Endothelial cell of umbilical vein (primary cell): Measurements from ENCODE around the gene DCDC1. TPM values are rescaled to one million over a fixed set of nuclear protein-coding genes. Genes with fewer than 3 reads are reported as not detected.

Source experiments
- BruUV-seq: library from RNA; stranded (reverse); fragments of 400-500 nt; replicated peaks from 2 replicates; lab custom pipeline; 2021; lab: Mats Ljungman, UMichigan
- CTCF ChIA-PET: fragments of 300-600, 350-600 bp; sonication (Branson Sonifier 250); formaldehyde crosslinking; loops from one replicate; lab custom pipeline; 2021; ENCODE audit warnings: antibody characterized with exemption, inconsistent platforms; lab: Charles Lee
- POLR2A ChIA-PET: fragments of 300-600, 350-600 bp; sonication (Branson Sonifier 250); formaldehyde crosslinking; loops from one replicate; lab custom pipeline; 2021; ENCODE audit warnings: antibody characterized with exemption, inconsistent platforms; lab: Charles Lee
- DNase-seq: peaks from one replicate; pipeline ENCODE4 v3.0.0-alpha.2; 2011; ENCODE audit warnings: low read depth, low spot score
- FAIRE-seq: peaks from 2 replicates; lab custom pipeline; 2011; peaks lifted over from hg19 to GRCh38; lab: Jason Lieb, UNC
- H2AFZ ChIP-seq: 2 replicates; pipeline ENCODE4 v1.6.0; 2012; ENCODE audit warnings: low read depth, low read length, control low read depth, inconsistent platforms
- H3K27ac ChIP-seq: 2 replicates; pipeline ENCODE4 v1.5.1; 2011; ENCODE audit warnings: low read depth, mild to moderate bottlenecking, control low read depth, low read length, moderate library complexity; ENCODE audit not compliant: insufficient read depth
- H3K27me3 ChIP-seq, 2 experiments: 2 replicates each; pipeline versions ENCODE4 v1.6.0 to v1.6.1; 2011; ENCODE audit warnings: low read length in 2 of 2, mixed read lengths in 1 of 2; ENCODE audit not compliant: control insufficient read depth in 2 of 2, insufficient read depth in 2 of 2
- H3K36me3 ChIP-seq, 2 experiments: 2 replicates in 1 of 2; 3 replicates in 1 of 2; pipeline ENCODE4 v1.5.1; 2011; ENCODE audit warnings: low read length in 2 of 2, mild to moderate bottlenecking in 1 of 2, moderate library complexity in 1 of 2; ENCODE audit not compliant: control insufficient read depth in 2 of 2, insufficient read depth in 2 of 2; ENCODE audit errors: extremely low read depth in 1 of 2
- H3K4me1 ChIP-seq: 3 replicates; pipeline ENCODE4 v1.5.1; 2011; ENCODE audit warnings: mild to moderate bottlenecking, low read length; ENCODE audit not compliant: control insufficient read depth, insufficient read depth; ENCODE audit errors: extremely low read depth
- H3K4me2 ChIP-seq: 2 replicates; pipeline ENCODE4 v1.6.1; 2011; ENCODE audit warnings: low read length, control low read depth, mixed read lengths; ENCODE audit not compliant: insufficient read depth
- H3K4me3 ChIP-seq, 3 experiments: fragments of 200-600 bp in 1 of 3; sonication (generic), shearing (Covaris generic) in 1 of 3; replicated peaks in 1 of 3; 2 replicates each; pipeline ENCODE4 v1.5.1; 2011 to 2016; ENCODE audit warnings: control low read depth in 3 of 3, low read length in 3 of 3, mild to moderate bottlenecking in 2 of 3, inconsistent platforms in 1 of 3, low read depth in 1 of 3, moderate library complexity in 1 of 3; ENCODE audit not compliant: insufficient read depth in 1 of 3
- H3K79me2 ChIP-seq: 2 replicates; pipeline ENCODE4 v1.6.0; 2012; ENCODE audit warnings: low read length, inconsistent platforms; ENCODE audit not compliant: control insufficient read depth, insufficient read depth
- H3K9ac ChIP-seq: replicated peaks from 2 replicates; pipeline ENCODE3; 2011; ENCODE audit warnings: low read length, control low read depth; ENCODE audit not compliant: insufficient read depth; ENCODE audit errors: extremely low read depth
- H3K9me1 ChIP-seq: replicated peaks from 3 replicates; pipeline ENCODE4 v1.6.0; 2011; ENCODE audit warnings: mild to moderate bottlenecking, low read length; ENCODE audit not compliant: control insufficient read depth, insufficient read depth; ENCODE audit errors: extremely low read depth
- H3K9me3 ChIP-seq: replicated peaks from 2 replicates; pipeline ENCODE4 v1.5.1; 2012; ENCODE audit warnings: low read length, inconsistent platforms; ENCODE audit not compliant: control insufficient read depth, insufficient read depth
- H4K20me1 ChIP-seq: replicated peaks from 2 replicates; pipeline ENCODE3; 2011; ENCODE audit warnings: mild to moderate bottlenecking, low read length; ENCODE audit not compliant: control insufficient read depth, insufficient read depth; ENCODE audit errors: extremely low read depth
- EZH2 ChIP-seq: IDR thresholded peaks from 2 replicates; pipeline ENCODE4 v1.6.1; 2012; ENCODE audit warnings: borderline replicate concordance, low read depth, mild to moderate bottlenecking, moderate library complexity, low read length, inconsistent platforms; ENCODE audit not compliant: severe bottlenecking
- FOS ChIP-seq: IDR thresholded peaks from 2 replicates; pipeline ENCODE4 v1.6.1; 2011; ENCODE audit warnings: mild to moderate bottlenecking, low read length, moderate library complexity, borderline replicate concordance; ENCODE audit not compliant: insufficient read depth
- GATA2 ChIP-seq: IDR thresholded peaks from 2 replicates; pipeline ENCODE4 v1.7.0; 2011; ENCODE audit warnings: low read depth, mild to moderate bottlenecking, moderate library complexity, mixed read lengths, low read length; ENCODE audit not compliant: insufficient read length, insufficient read depth
- JUN ChIP-seq: IDR thresholded peaks from 2 replicates; pipeline ENCODE4 v1.6.1; 2011; ENCODE audit warnings: borderline replicate concordance, low read depth; ENCODE audit not compliant: insufficient read length, insufficient read depth
- MYC ChIP-seq: IDR thresholded peaks from one replicate; pipeline ENCODE4 v1.6.1; 2011; ENCODE audit warnings: mild to moderate bottlenecking, low read depth, low read length
- POLR2A ChIP-seq: IDR thresholded peaks from 2 replicates; pipeline ENCODE4 v1.6.1; 2012; ENCODE audit warnings: low read depth, mild to moderate bottlenecking, control low read depth, low read length
- POLR2AphosphoS5 ChIP-seq: IDR thresholded peaks from 2 replicates; pipeline ENCODE4 v1.6.1; 2012; ENCODE audit warnings: low read depth, mild to moderate bottlenecking, control low read depth, low read length, moderate library complexity; ENCODE audit not compliant: insufficient read depth
- dilution Hi-C: fragments of 300-500 bp; cut with MboI; formaldehyde crosslinking; loops from one replicate; pipeline ENCODE4 v1.15.0; 2019; ENCODE audit warnings: low sequenced_read_pairs; ENCODE audit not compliant: extremely low pct_ligation_motif_present
- intact Hi-C: fragments of 100-400 bp; cut with micrococcal nuclease; formaldehyde crosslinking; loops from one replicate; pipeline ENCODE4 v1.10.0; 2022
- polyA plus RNA-seq, 4 experiments: library from polyadenylated mRNA; depleted of rRNA in 3 of 4; stranded (reverse) in 3 of 4; unstranded in 1 of 4; fragments of >200 nt; gene quantifications; 2 replicates each; pipeline versions ENCODE4 v1.2.1 to v1.2.3, GENCODE V29; 2011 to 2012; ENCODE audit warnings: missing spikeins in 1 of 4
- total RNA-seq: library from RNA; stranded (reverse); gene quantifications from 2 replicates; pipeline ENCODE4 v1.2.3, GENCODE V29; 2021
- TF ChIP-seq, protein P1 (sequence below), 2 donors: IDR thresholded peaks; 1 replicate in 1 of 2; 2 replicates in 1 of 2; pipeline ENCODE4 v1.5.1; 2011; ENCODE audit warnings: low read length in 2 of 2, mild to moderate bottlenecking in 2 of 2, moderate library complexity in 2 of 2, control low read depth in 1 of 2, inconsistent platforms in 1 of 2, low read depth in 1 of 2; ENCODE audit not compliant: insufficient read depth in 1 of 2; ENCODE audit errors: extremely low read depth in 1 of 2
- TF ChIP-seq, protein P2 (sequence below): IDR thresholded peaks from 2 replicates; pipeline ENCODE4 v1.6.1; 2011; ENCODE audit not compliant: insufficient read depth, insufficient read length

DCDC1 gene
- total and polyA plus RNA-seq, 2 donors (not counting 3 experiments of a cell fraction or from before 2014, with no cell fraction given), result 0.04 TPM; not detected in 1

DNA sequence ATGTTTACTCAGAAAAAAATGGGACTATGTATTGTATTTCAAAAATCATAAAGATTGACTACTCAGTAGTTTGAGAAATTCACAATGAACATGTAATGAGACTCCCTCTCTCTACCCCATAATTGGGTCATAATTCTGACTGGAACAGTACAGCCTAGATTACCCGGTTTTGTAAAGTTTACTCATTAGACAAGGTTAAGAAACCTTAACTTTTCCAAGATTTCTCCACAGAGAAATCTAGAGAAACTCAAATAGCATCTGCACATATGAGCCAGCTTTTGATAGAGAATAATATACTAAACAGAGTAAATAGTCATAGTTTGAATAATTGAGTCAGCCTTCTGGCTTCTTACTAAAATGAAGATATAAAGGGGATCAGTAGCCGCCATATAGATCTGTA, 452.3 kb downstream of the DCDC1 start:
- Histone ChIP-seq H3K27ac (no peak overlapping the region), H3K4me3 (no peak overlapping the region), H3K9ac (no peak overlapping the region), H3K36me3 (no peaks in the 10 kb centered on the region), H3K9me1 (no peaks in the 10 kb centered on the region), H3K9me3 (no peaks in the 10 kb centered on the region), H3K4me2 (no peak overlapping the region), H3K27me3 (peaks cover 0 to 6% of the 10 kb centered on the region in 2 experiments), H3K4me1 (no peaks in the 10 kb centered on the region), H4K20me1 (no peaks in the 10 kb centered on the region), H3K79me2 (no peaks in the 10 kb centered on the region), H2AFZ (no peak overlapping the region)
- intact Hi-C loops, result loop anchor here (5.0 to 10.0 kb wide), 2 partner anchors 180 to 1482 kb away; no protein-coding TSS in a partner anchor
- ChIA-PET POLR2A (no interaction called here), CTCF (interaction anchor here (0.9 to 1.0 kb wide), 5 partner anchors 14 to 789 kb away, joined by 3 to 6 read pairs (median 5); partner anchors contain the start of gene ARL14EP)
- dilution Hi-C loops, result no loop called here
- DNase-seq (no peak), FAIRE-seq (no peak)
- TF ChIP-seq EZH2 (no peak), MYC (no peak), GATA2 (no peak), FOS (no peak), POLR2AphosphoS5 (no peak), POLR2A (no peak), JUN (no peak)
- TF ChIP-seq, protein P1, sequence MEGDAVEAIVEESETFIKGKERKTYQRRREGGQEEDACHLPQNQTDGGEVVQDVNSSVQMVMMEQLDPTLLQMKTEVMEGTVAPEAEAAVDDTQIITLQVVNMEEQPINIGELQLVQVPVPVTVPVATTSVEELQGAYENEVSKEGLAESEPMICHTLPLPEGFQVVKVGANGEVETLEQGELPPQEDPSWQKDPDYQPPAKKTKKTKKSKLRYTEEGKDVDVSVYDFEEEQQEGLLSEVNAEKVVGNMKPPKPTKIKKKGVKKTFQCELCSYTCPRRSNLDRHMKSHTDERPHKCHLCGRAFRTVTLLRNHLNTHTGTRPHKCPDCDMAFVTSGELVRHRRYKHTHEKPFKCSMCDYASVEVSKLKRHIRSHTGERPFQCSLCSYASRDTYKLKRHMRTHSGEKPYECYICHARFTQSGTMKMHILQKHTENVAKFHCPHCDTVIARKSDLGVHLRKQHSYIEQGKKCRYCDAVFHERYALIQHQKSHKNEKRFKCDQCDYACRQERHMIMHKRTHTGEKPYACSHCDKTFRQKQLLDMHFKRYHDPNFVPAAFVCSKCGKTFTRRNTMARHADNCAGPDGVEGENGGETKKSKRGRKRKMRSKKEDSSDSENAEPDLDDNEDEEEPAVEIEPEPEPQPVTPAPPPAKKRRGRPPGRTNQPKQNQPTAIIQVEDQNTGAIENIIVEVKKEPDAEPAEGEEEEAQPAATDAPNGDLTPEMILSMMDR (IDR thresholded peaks at IDR 0.05; ENCODE audit: extremely low read depth in 1 of 2, insufficient read depth in 1 of 2, low read depth in 1 of 2, low read length in 2 of 2), result no peak
- TF ChIP-seq, protein P2, sequence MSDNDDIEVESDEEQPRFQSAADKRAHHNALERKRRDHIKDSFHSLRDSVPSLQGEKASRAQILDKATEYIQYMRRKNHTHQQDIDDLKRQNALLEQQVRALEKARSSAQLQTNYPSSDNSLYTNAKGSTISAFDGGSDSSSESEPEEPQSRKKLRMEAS, result no peak
- BruUV-seq, result no TSS peak
